WTC11 (cell line): ENCODE data around the gene VKORC1. TPM values are rescaled to one million over a fixed set of nuclear protein-coding genes. Genes with fewer than 3 reads are reported as not detected.
A peak's percentile ranks its signal among the peaks of the same experiment; 100 is the strongest.

Experiments used
- ATAC-seq: fragments of 200-7000 bp; cut with Tn5 transposase; 2 replicates; pipeline ENCODE4 v1.10.0; 2021; ENCODE audit warnings: mild to moderate bottlenecking, moderate library complexity
- CTCF ChIA-PET: fragments of 300-600 bp; sonication (Branson Sonifier 250); formaldehyde crosslinking; loops from one replicate; lab custom pipeline; 2021; ENCODE audit warnings: antibody characterized with exemption; lab: Charles Lee
- POLR2A ChIA-PET: fragments of 350-600 bp; sonication (Branson Sonifier 250); formaldehyde crosslinking; loops from one replicate; lab custom pipeline; 2021; ENCODE audit warnings: antibody characterized with exemption; lab: Charles Lee
- DNase-seq: peaks from one replicate; pipeline ENCODE4 v3.0.0; 2021; ENCODE audit warnings: low spot score
- H3K27ac Mint-ChIP-seq: 2 replicates; pipeline ENCODE4 v1.8.0; 2021; ENCODE audit warnings: mixed read lengths
- H3K27me3 Mint-ChIP-seq: 2 replicates; pipeline ENCODE4 v1.8.0; 2021; ENCODE audit warnings: low read depth, mild to moderate bottlenecking, moderate library complexity, mixed read lengths
- H3K36me3 Mint-ChIP-seq: 2 replicates; pipeline ENCODE4 v1.8.0; 2021; ENCODE audit warnings: mixed read lengths
- H3K4me1 Mint-ChIP-seq: 2 replicates; pipeline ENCODE4 v1.8.0; 2022; ENCODE audit warnings: mixed read lengths
- H3K4me3 Mint-ChIP-seq: 2 replicates; pipeline ENCODE4 v1.8.0; 2021; ENCODE audit warnings: mild to moderate bottlenecking, moderate library complexity, mixed read lengths
- H3K9me3 Mint-ChIP-seq: 2 replicates; pipeline ENCODE4 v1.8.0; 2021; ENCODE audit warnings: mixed read lengths
- EMX1 ChIP-seq: fragments of 250-450 bp; sonication (Bioruptor Pico); IDR thresholded peaks from 2 replicates; pipeline ENCODE4 v1.8.0; 2021; ENCODE audit warnings: mild to moderate bottlenecking
- NR2C2 ChIP-seq: sonication (generic); formaldehyde crosslinking; IDR thresholded peaks from 2 replicates; pipeline ENCODE4 v1.8.0; 2022; ENCODE audit warnings: mild to moderate bottlenecking, missing genetic modification reagents
- OVOL2 ChIP-seq: fragments of 250-450 bp; sonication (Bioruptor Pico); IDR thresholded peaks from 2 replicates; pipeline ENCODE4 v1.9.0; 2021; ENCODE audit warnings: mild to moderate bottlenecking, borderline replicate concordance
- ZNF138 ChIP-seq: sonication (generic); formaldehyde crosslinking; conservative IDR thresholded peaks from 2 replicates; pipeline ENCODE4 v1.8.1; 2022; ENCODE audit warnings: mild to moderate bottlenecking, moderate library complexity, missing genetic modification reagents
- ZNF219 ChIP-seq: sonication (generic); formaldehyde crosslinking; IDR thresholded peaks from 2 replicates; pipeline ENCODE4 v1.8.0; 2023; ENCODE audit warnings: missing genetic modification reagents, mild to moderate bottlenecking, borderline replicate concordance
- ZNF317 ChIP-seq: sonication (generic); formaldehyde crosslinking; IDR thresholded peaks from 2 replicates; pipeline ENCODE4 v1.8.1; 2023; ENCODE audit warnings: low read depth, mild to moderate bottlenecking, moderate library complexity, missing genetic modification reagents, borderline replicate concordance
- ZNF671 ChIP-seq: fragments of 250-450 bp; sonication (Bioruptor Pico); IDR thresholded peaks from 2 replicates; pipeline ENCODE4 v1.8.0; 2021; ENCODE audit warnings: mild to moderate bottlenecking
- total RNA-seq: library from RNA; stranded (reverse); gene quantifications from 3 replicates; pipeline ENCODE4 v1.2.3, GENCODE V29; 2021
- TF ChIP-seq, protein P1 (sequence below): fragments of 250-450 bp; sonication (Bioruptor Pico); IDR thresholded peaks from 2 replicates; pipeline ENCODE4 v1.9.0; 2021; ENCODE audit warnings: mild to moderate bottlenecking, borderline replicate concordance
- TF ChIP-seq, protein P2 (sequence below): sonication (generic); formaldehyde crosslinking; IDR thresholded peaks from 2 replicates; pipeline ENCODE4 v1.8.1; 2022; ENCODE audit warnings: low read depth, mild to moderate bottlenecking, moderate library complexity, missing genetic modification reagents, borderline replicate concordance
- TF ChIP-seq, protein P3 (sequence below): sonication (generic); formaldehyde crosslinking; IDR thresholded peaks from 2 replicates; pipeline ENCODE4 v1.8.0; 2023; ENCODE audit warnings: missing genetic modification reagents
- TF ChIP-seq, protein P4 (sequence below): sonication (generic); formaldehyde crosslinking; IDR thresholded peaks from 2 replicates; pipeline ENCODE4 v1.8.1; 2023; ENCODE audit warnings: mild to moderate bottlenecking, moderate library complexity, missing genetic modification reagents
- TF ChIP-seq, protein P5 (sequence below): sonication (generic); formaldehyde crosslinking; conservative IDR thresholded peaks from 2 replicates; pipeline ENCODE4 v1.8.1; 2023; ENCODE audit warnings: mild to moderate bottlenecking, low read depth, missing genetic modification reagents, moderate library complexity

Gene VKORC1
- total RNA-seq, 1 experiment from 2014 or later: 85.7 TPM

DNA sequence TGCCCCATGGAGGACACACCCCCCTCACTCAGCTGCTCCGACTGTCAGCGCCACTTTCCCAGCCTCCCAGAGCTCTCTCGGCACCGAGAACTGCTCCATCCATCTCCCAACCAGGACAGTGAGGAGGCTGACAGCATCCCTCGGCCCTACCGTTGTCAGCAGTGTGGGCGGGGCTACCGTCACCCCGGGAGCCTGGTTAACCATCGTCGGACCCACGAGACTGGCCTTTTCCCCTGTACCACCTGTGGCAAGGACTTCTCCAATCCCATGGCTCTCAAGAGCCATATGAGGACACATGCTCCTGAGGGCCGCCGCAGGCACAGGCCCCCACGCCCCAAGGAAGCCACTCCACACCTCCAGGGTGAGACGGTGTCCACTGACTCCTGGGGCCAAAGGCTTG, 18.3 kb downstream of the VKORC1 start (continued):
- TF ChIP-seq, protein P1, sequence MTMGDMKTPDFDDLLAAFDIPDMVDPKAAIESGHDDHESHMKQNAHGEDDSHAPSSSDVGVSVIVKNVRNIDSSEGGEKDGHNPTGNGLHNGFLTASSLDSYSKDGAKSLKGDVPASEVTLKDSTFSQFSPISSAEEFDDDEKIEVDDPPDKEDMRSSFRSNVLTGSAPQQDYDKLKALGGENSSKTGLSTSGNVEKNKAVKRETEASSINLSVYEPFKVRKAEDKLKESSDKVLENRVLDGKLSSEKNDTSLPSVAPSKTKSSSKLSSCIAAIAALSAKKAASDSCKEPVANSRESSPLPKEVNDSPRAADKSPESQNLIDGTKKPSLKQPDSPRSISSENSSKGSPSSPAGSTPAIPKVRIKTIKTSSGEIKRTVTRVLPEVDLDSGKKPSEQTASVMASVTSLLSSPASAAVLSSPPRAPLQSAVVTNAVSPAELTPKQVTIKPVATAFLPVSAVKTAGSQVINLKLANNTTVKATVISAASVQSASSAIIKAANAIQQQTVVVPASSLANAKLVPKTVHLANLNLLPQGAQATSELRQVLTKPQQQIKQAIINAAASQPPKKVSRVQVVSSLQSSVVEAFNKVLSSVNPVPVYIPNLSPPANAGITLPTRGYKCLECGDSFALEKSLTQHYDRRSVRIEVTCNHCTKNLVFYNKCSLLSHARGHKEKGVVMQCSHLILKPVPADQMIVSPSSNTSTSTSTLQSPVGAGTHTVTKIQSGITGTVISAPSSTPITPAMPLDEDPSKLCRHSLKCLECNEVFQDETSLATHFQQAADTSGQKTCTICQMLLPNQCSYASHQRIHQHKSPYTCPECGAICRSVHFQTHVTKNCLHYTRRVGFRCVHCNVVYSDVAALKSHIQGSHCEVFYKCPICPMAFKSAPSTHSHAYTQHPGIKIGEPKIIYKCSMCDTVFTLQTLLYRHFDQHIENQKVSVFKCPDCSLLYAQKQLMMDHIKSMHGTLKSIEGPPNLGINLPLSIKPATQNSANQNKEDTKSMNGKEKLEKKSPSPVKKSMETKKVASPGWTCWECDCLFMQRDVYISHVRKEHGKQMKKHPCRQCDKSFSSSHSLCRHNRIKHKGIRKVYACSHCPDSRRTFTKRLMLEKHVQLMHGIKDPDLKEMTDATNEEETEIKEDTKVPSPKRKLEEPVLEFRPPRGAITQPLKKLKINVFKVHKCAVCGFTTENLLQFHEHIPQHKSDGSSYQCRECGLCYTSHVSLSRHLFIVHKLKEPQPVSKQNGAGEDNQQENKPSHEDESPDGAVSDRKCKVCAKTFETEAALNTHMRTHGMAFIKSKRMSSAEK (CRISPR knock-in tag): no peak
- TF ChIP-seq ZNF317 (CRISPR knock-in tag) (no peak), ZNF671 (CRISPR knock-in tag) (no peak), ZNF138 (no peak)
- TF ChIP-seq, protein P2, sequence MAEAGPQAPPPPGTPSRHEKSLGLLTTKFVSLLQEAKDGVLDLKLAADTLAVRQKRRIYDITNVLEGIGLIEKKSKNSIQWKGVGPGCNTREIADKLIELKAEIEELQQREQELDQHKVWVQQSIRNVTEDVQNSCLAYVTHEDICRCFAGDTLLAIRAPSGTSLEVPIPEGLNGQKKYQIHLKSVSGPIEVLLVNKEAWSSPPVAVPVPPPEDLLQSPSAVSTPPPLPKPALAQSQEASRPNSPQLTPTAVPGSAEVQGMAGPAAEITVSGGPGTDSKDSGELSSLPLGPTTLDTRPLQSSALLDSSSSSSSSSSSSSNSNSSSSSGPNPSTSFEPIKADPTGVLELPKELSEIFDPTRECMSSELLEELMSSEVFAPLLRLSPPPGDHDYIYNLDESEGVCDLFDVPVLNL (CRISPR knock-in tag): no peak
- TF ChIP-seq, protein P3, sequence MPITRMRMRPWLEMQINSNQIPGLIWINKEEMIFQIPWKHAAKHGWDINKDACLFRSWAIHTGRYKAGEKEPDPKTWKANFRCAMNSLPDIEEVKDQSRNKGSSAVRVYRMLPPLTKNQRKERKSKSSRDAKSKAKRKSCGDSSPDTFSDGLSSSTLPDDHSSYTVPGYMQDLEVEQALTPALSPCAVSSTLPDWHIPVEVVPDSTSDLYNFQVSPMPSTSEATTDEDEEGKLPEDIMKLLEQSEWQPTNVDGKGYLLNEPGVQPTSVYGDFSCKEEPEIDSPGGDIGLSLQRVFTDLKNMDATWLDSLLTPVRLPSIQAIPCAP (CRISPR knock-in tag): no peak

DNA sequence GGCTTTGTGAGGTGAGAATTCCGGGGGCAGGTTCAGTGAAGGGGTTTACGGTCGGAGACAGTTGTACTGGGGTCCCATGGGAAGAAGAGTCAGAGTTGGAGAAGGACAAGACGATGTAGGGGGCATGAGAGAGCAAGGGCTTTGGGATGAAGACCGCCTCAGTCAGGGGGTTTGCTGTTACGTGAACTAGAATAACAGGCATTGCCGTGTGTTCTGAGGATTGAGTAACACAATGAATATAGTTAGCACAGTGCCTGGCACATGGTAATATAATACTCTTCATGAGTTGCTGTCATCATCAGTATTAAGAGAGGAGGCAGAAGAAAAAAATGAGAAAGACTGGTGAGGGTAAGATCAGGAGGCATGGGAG, 19.8 kb downstream of the VKORC1 start:
- H3K27me3 Mint-ChIP-seq: no peaks in the 10 kb centered on the region
- peaks cover 19% of the 10 kb centered on the region for H3K4me1 Mint-ChIP-seq

More for the DNA sequence above, 19.8 kb downstream of the VKORC1 start:
- TF ChIP-seq NR2C2 (CRISPR knock-in tag) (no peak), ZNF138 (no peak), ZNF219 (CRISPR knock-in tag) (no peak), OVOL2 (CRISPR knock-in tag) (no peak), EMX1 (CRISPR knock-in tag) (no peak)
- TF ChIP-seq, protein P4, sequence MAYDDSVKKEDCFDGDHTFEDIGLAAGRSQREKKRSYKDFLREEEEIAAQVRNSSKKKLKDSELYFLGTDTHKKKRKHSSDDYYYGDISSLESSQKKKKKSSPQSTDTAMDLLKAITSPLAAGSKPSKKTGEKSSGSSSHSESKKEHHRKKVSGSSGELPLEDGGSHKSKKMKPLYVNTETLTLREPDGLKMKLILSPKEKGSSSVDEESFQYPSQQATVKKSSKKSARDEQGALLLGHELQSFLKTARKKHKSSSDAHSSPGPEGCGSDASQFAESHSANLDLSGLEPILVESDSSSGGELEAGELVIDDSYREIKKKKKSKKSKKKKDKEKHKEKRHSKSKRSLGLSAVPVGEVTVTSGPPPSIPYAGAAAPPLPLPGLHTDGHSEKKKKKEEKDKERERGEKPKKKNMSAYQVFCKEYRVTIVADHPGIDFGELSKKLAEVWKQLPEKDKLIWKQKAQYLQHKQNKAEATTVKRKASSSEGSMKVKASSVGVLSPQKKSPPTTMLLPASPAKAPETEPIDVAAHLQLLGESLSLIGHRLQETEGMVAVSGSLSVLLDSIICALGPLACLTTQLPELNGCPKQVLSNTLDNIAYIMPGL (CRISPR knock-in tag): 0 out of 2 replicates have a peak, but pooled peaks have one; percentile 0
- TF ChIP-seq, protein P5, sequence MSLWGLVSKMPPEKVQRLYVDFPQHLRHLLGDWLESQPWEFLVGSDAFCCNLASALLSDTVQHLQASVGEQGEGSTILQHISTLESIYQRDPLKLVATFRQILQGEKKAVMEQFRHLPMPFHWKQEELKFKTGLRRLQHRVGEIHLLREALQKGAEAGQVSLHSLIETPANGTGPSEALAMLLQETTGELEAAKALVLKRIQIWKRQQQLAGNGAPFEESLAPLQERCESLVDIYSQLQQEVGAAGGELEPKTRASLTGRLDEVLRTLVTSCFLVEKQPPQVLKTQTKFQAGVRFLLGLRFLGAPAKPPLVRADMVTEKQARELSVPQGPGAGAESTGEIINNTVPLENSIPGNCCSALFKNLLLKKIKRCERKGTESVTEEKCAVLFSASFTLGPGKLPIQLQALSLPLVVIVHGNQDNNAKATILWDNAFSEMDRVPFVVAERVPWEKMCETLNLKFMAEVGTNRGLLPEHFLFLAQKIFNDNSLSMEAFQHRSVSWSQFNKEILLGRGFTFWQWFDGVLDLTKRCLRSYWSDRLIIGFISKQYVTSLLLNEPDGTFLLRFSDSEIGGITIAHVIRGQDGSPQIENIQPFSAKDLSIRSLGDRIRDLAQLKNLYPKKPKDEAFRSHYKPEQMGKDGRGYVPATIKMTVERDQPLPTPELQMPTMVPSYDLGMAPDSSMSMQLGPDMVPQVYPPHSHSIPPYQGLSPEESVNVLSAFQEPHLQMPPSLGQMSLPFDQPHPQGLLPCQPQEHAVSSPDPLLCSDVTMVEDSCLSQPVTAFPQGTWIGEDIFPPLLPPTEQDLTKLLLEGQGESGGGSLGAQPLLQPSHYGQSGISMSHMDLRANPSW: no peak
- Mint-ChIP-seq H3K9me3 (no peaks in the 10 kb centered on the region), H3K36me3 (peaks cover 24% of the 10 kb centered on the region), H3K27ac (peak overlapping the region; percentile 95), H3K4me3 (peak overlapping the region; percentile 90)
- ATAC-seq: no peak
- ChIA-PET CTCF (interaction anchor here (1.0 to 2.4 kb wide), 8 partner anchors 20 to 386 kb away, joined by 4 to 22 read pairs (median 9); partner anchors contain the start of genes HSD3B7, VKORC1 and ZNF843), POLR2A (interaction anchor here (0.7 to 1.7 kb wide), 8 partner anchors 9 to 105 kb away, joined by 3 to 13 read pairs (median 8); partner anchors contain the start of genes FUS, KAT8 and PRSS8)
- DNase-seq: no peak
